Endothelial cell of umbilical vein (primary cell): ENCODE data around the gene NFKBIA.

Experiments used
- EZH2 ChIP-seq: IDR thresholded peaks from 2 replicates; pipeline ENCODE4 v1.6.1; 2012; ENCODE audit warnings: borderline replicate concordance, low read depth, mild to moderate bottlenecking, moderate library complexity, low read length, inconsistent platforms; ENCODE audit not compliant: severe bottlenecking
- FOS ChIP-seq: IDR thresholded peaks from 2 replicates; pipeline ENCODE4 v1.6.1; 2011; ENCODE audit warnings: mild to moderate bottlenecking, low read length, moderate library complexity, borderline replicate concordance; ENCODE audit not compliant: insufficient read depth
- GATA2 ChIP-seq: IDR thresholded peaks from 2 replicates; pipeline ENCODE4 v1.7.0; 2011; ENCODE audit warnings: low read depth, mild to moderate bottlenecking, moderate library complexity, mixed read lengths, low read length; ENCODE audit not compliant: insufficient read length, insufficient read depth
- JUN ChIP-seq: IDR thresholded peaks from 2 replicates; pipeline ENCODE4 v1.6.1; 2011; ENCODE audit warnings: borderline replicate concordance, low read depth; ENCODE audit not compliant: insufficient read length, insufficient read depth
- MYC ChIP-seq: IDR thresholded peaks from one replicate; pipeline ENCODE4 v1.6.1; 2011; ENCODE audit warnings: mild to moderate bottlenecking, low read depth, low read length
- POLR2A ChIP-seq: IDR thresholded peaks from 2 replicates; pipeline ENCODE4 v1.6.1; 2012; ENCODE audit warnings: low read depth, mild to moderate bottlenecking, control low read depth, low read length
- POLR2AphosphoS5 ChIP-seq: IDR thresholded peaks from 2 replicates; pipeline ENCODE4 v1.6.1; 2012; ENCODE audit warnings: low read depth, mild to moderate bottlenecking, control low read depth, low read length, moderate library complexity; ENCODE audit not compliant: insufficient read depth
- TF ChIP-seq, protein P1 (sequence below), 2 donors: IDR thresholded peaks; 1 replicate in 1 of 2; 2 replicates in 1 of 2; pipeline ENCODE4 v1.5.1; 2011; ENCODE audit warnings: low read length in 2 of 2, mild to moderate bottlenecking in 2 of 2, moderate library complexity in 2 of 2, control low read depth in 1 of 2, inconsistent platforms in 1 of 2, low read depth in 1 of 2; ENCODE audit not compliant: insufficient read depth in 1 of 2; ENCODE audit errors: extremely low read depth in 1 of 2
- TF ChIP-seq, protein P2 (sequence below): IDR thresholded peaks from 2 replicates; pipeline ENCODE4 v1.6.1; 2011; ENCODE audit not compliant: insufficient read depth, insufficient read length

DNA sequence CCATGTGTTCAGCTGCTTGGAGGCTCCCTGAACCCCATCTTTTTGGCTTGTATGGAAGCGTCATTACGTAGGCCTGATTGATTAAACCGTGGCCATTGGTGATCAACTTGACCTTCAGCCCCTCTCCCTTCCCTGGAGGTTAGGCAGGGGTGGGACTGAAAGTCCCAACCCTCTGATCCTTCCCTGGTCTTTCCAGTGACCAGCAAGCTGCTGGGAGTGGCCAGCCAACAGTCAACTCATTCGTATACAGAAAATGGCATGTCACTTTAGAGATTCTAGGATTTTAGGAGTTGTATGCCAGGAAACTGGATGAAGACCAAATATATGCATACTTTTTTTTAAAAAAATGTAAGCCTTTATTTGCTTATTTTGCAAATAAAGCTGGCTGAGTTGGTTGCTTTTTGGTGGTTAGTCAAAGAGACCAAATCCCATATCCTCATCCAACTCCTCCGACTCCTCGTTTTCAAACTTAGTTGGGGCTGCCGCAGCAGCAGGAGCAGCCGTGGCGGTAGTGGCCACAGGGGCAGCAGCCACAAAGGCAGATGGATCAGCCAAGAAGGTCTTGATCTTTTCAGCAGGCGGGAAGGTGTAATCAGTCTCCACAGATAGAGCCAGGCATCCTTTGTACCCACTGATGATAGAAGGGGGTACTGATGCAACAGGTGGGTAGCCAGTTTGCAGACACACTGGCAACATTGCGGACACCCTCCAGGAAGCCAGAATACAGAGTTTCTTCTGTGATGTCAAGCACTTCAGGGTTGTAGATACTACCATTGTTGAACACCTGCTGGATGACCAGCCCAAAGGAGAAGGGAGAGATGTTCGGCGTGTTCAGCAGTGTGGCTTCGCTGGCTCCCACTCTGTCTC is 16.6 kb downstream of the NFKBIA start:
- TF ChIP-seq, protein P1, sequence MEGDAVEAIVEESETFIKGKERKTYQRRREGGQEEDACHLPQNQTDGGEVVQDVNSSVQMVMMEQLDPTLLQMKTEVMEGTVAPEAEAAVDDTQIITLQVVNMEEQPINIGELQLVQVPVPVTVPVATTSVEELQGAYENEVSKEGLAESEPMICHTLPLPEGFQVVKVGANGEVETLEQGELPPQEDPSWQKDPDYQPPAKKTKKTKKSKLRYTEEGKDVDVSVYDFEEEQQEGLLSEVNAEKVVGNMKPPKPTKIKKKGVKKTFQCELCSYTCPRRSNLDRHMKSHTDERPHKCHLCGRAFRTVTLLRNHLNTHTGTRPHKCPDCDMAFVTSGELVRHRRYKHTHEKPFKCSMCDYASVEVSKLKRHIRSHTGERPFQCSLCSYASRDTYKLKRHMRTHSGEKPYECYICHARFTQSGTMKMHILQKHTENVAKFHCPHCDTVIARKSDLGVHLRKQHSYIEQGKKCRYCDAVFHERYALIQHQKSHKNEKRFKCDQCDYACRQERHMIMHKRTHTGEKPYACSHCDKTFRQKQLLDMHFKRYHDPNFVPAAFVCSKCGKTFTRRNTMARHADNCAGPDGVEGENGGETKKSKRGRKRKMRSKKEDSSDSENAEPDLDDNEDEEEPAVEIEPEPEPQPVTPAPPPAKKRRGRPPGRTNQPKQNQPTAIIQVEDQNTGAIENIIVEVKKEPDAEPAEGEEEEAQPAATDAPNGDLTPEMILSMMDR (IDR thresholded peaks at IDR 0.05; ENCODE audit: extremely low read depth in 1 of 2, insufficient read depth in 1 of 2, low read depth in 1 of 2, low read length in 2 of 2), result no peak
- TF ChIP-seq POLR2A (no peak), POLR2AphosphoS5 (no peak), GATA2 (no peak), MYC (no peak), FOS (no peak), EZH2 (no peak), JUN (no peak)
- TF ChIP-seq, protein P2, sequence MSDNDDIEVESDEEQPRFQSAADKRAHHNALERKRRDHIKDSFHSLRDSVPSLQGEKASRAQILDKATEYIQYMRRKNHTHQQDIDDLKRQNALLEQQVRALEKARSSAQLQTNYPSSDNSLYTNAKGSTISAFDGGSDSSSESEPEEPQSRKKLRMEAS, result no peak
